Caco-2 (cell line): ENCODE measurements around the gene RSPO1. TPM values are rescaled to one million over a fixed set of nuclear protein-coding genes. Genes with fewer than 3 reads are reported as not detected.

Experiments
- BruUV-seq: library from RNA; stranded (reverse); fragments of 400-500 nt; replicated peaks from 2 replicates; lab custom pipeline; 2021; lab: Mats Ljungman, UMichigan
- CTCF ChIA-PET: fragments of 300-600 bp; sonication (Branson Sonifier 250); formaldehyde crosslinking; loops from one replicate; lab custom pipeline; 2022; ENCODE audit warnings: antibody characterized with exemption; lab: Charles Lee
- POLR2A ChIA-PET: fragments of 300-600 bp; sonication (Branson Sonifier 250); formaldehyde crosslinking; loops from one replicate; lab custom pipeline; 2022; ENCODE audit warnings: antibody characterized with exemption; lab: Charles Lee
- DNase-seq, 2 experiments: peaks; one replicate each; pipeline versions ENCODE4 v3.0.0 to v3.0.0-alpha.2; 2020 to 2022
- H3K27me3 ChIP-seq: replicated peaks from 2 replicates; pipeline ENCODE4 v1.6.0; 2011; ENCODE audit warnings: low read length; ENCODE audit not compliant: control insufficient read depth, insufficient read depth
- H3K36me3 ChIP-seq: 2 replicates; pipeline ENCODE4 v1.5.1; 2011; ENCODE audit warnings: low read length; ENCODE audit not compliant: control insufficient read depth, insufficient read depth
- H3K4me1 ChIP-seq: fragments of 250-450 bp; sonication (Bioruptor Pico); 2 replicates; pipeline ENCODE4 v1.5.1; 2020; ENCODE audit warnings: mild to moderate bottlenecking
- H3K4me3 ChIP-seq: 2 replicates; pipeline ENCODE4 v1.5.1; 2011; ENCODE audit warnings: low read depth, mild to moderate bottlenecking, control low read depth, low read length
- H3K9me3 ChIP-seq: fragments of 250-450 bp; sonication (Bioruptor Pico); 2 replicates; pipeline ENCODE4 v1.5.1; 2020; ENCODE audit warnings: mild to moderate bottlenecking, moderate library complexity
- H3K27ac Mint-ChIP-seq: one replicate; pipeline ENCODE4 v1.8.0; 2022; ENCODE audit warnings: mixed read lengths; ENCODE audit not compliant: unreplicated experiment
- H3K27me3 Mint-ChIP-seq: one replicate; pipeline ENCODE4 v1.8.0; 2022; ENCODE audit warnings: mixed read lengths; ENCODE audit not compliant: insufficient read depth, unreplicated experiment
- H3K36me3 Mint-ChIP-seq: one replicate; pipeline ENCODE4 v1.8.0; 2022; ENCODE audit warnings: mild to moderate bottlenecking, mixed read lengths; ENCODE audit not compliant: insufficient read depth, unreplicated experiment
- H3K4me1 Mint-ChIP-seq: one replicate; pipeline ENCODE4 v1.8.0; 2022; ENCODE audit warnings: low read depth, mixed read lengths; ENCODE audit not compliant: unreplicated experiment
- H3K4me3 Mint-ChIP-seq: one replicate; pipeline ENCODE4 v1.8.0; 2022; ENCODE audit warnings: mild to moderate bottlenecking, moderate library complexity, mixed read lengths; ENCODE audit not compliant: unreplicated experiment
- H3K9me3 Mint-ChIP-seq: one replicate; pipeline ENCODE4 v1.8.0; 2022; ENCODE audit warnings: mixed read lengths; ENCODE audit not compliant: unreplicated experiment
- intact Hi-C: fragments of 100-400 bp; cut with micrococcal nuclease; formaldehyde crosslinking; loops from one replicate; pipeline ENCODE4 v1.10.0; 2022; ENCODE audit not compliant: unreplicated experiment
- total RNA-seq: library from RNA; stranded (reverse); gene quantifications from 2 replicates; pipeline ENCODE4 v1.2.3, GENCODE V29; 2022
- TF ChIP-seq, protein P1 (sequence below), 2 experiments: fragments of 200-600 bp in 1 of 2; IDR thresholded peaks; 1 replicate in 1 of 2; 2 replicates in 1 of 2; pipeline versions ENCODE4 v1.5.1 to v1.8.0; 2011 to 2022; ENCODE audit warnings: antibody characterized with exemption in 1 of 2, control low read depth in 1 of 2, inconsistent platforms in 1 of 2, low read depth in 1 of 2, low read length in 1 of 2, mild to moderate bottlenecking in 1 of 2, moderate library complexity in 1 of 2; ENCODE audit not compliant: insufficient read depth in 1 of 2, severe bottlenecking in 1 of 2, unreplicated experiment in 1 of 2

RSPO1 gene
- total RNA-seq, 1 experiment from 2014 or later: not detected

DNA sequence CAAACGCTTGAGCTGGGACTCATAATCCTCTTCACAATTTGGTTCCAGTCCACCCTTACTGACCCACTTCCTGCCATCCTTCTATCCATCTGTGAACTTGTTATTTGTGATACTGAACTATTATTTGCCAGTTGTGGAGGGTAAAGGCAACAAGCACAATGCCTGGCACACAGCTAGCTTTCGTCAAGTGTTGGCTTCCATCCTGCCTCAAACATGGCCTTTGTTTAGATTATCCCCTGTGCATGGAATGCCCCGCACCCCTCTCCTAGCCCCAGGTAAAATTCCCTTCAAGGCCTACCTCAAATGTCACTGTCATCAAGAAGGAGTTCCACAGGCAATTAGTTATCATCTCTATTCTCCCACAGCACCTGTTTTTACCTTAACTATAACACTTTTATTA is 46.2 kb upstream of the RSPO1 start:
- no peaks in the 10 kb centered on the region for H3K4me1 Mint-ChIP-seq
- H3K36me3 Mint-ChIP-seq: peaks cover 14% of the 10 kb centered on the region
- TF ChIP-seq, protein P1, sequence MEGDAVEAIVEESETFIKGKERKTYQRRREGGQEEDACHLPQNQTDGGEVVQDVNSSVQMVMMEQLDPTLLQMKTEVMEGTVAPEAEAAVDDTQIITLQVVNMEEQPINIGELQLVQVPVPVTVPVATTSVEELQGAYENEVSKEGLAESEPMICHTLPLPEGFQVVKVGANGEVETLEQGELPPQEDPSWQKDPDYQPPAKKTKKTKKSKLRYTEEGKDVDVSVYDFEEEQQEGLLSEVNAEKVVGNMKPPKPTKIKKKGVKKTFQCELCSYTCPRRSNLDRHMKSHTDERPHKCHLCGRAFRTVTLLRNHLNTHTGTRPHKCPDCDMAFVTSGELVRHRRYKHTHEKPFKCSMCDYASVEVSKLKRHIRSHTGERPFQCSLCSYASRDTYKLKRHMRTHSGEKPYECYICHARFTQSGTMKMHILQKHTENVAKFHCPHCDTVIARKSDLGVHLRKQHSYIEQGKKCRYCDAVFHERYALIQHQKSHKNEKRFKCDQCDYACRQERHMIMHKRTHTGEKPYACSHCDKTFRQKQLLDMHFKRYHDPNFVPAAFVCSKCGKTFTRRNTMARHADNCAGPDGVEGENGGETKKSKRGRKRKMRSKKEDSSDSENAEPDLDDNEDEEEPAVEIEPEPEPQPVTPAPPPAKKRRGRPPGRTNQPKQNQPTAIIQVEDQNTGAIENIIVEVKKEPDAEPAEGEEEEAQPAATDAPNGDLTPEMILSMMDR (IDR thresholded peaks at IDR 0.05; ENCODE audit: insufficient read depth in 1 of 2, low read depth in 1 of 2, low read length in 1 of 2, severe bottlenecking in 1 of 2, unreplicated experiment in 1 of 2): no peak
- H3K4me3 Mint-ChIP-seq: no peak overlapping the region
- no peaks in the 10 kb centered on the region for H3K4me1 ChIP-seq
- H3K36me3 ChIP-seq: no peaks in the 10 kb centered on the region
- DNase-seq: no peak
- POLR2A ChIA-PET: no interaction called here
- H3K9me3 ChIP-seq: no peaks in the 10 kb centered on the region
- H3K27ac Mint-ChIP-seq: no peak overlapping the region
- no peak overlapping the region for H3K4me3 ChIP-seq
- intact Hi-C loops: no loop called here
- H3K27me3 ChIP-seq: no peaks in the 10 kb centered on the region
- no peaks in the 10 kb centered on the region for H3K27me3 Mint-ChIP-seq
- CTCF ChIA-PET: interaction anchor here (2.4 kb wide), 1 partner anchor 78 kb away, joined by 9 read pairs; no protein-coding TSS in a partner anchor
- no peaks in the 10 kb centered on the region for H3K9me3 Mint-ChIP-seq
- BruUV-seq: no TSS peak

DNA sequence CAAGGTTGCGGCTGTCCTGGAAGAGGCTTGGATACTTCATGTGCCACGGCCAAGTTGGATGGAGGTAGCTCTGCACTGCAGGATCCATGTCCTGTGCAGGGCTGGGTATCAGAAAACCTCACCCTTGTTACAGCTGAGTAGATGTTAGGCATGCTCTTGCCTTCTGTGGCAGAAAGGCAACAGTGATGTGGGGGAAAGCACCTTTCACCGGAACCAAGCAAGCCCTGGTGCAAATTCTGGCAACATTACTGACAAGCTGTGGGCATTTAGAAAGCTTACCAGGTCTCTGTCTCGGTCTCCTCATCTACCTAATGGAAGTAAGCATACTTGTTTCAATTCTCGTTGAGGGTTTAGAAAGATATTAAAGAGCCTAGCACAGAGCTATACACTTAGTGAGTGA is 43.1 kb upstream of the RSPO1 start:
- Histone ChIP-seq H3K9me3 (no peaks in the 10 kb centered on the region), H3K36me3 (no peaks in the 10 kb centered on the region), H3K4me3 (no peak overlapping the region), H3K27me3 (no peaks in the 10 kb centered on the region), H3K4me1 (no peaks in the 10 kb centered on the region)
- ChIA-PET POLR2A (no interaction called here), CTCF (interaction anchor here (1.2 kb wide), 1 partner anchor 75 kb away, joined by 3 read pairs; no protein-coding TSS in a partner anchor)
- Mint-ChIP-seq H3K9me3 (no peaks in the 10 kb centered on the region), H3K4me1 (no peaks in the 10 kb centered on the region), H3K27me3 (no peaks in the 10 kb centered on the region), H3K27ac (no peak overlapping the region), H3K36me3 (peaks cover 2% of the 10 kb centered on the region), H3K4me3 (no peak overlapping the region)
- DNase-seq: no peak
- no TSS peak for BruUV-seq
- TF ChIP-seq, protein P1 (IDR thresholded peaks at IDR 0.05; ENCODE audit: insufficient read depth in 1 of 2, low read depth in 1 of 2, low read length in 1 of 2, severe bottlenecking in 1 of 2, unreplicated experiment in 1 of 2): no peak
- intact Hi-C loops: no loop called here

DNA sequence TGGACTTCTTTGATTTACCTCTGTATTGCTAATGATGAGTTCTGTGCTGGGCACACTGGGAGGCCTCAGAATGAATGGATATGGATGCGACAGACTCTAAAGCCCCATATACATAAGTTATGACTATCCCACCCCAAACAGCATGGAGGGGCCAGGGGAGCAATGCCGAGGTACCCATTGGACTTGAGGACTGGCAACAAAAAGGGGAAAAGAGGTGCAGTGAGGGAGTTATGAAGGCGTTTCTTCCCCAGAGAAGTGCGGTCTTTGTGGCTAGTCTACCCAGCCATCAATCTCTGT is 42.4 kb upstream of the RSPO1 start:
- no peak for DNase-seq
- H3K9me3 ChIP-seq: no peaks in the 10 kb centered on the region
- no peaks in the 10 kb centered on the region for H3K27me3 ChIP-seq
- POLR2A ChIA-PET: no interaction called here
- BruUV-seq: no TSS peak
- H3K4me1 ChIP-seq: no peaks in the 10 kb centered on the region
- Mint-ChIP-seq H3K4me1 (no peaks in the 10 kb centered on the region), H3K27ac (no peak overlapping the region), H3K27me3 (no peaks in the 10 kb centered on the region), H3K9me3 (no peaks in the 10 kb centered on the region), H3K4me3 (no peak overlapping the region), H3K36me3 (no peaks in the 10 kb centered on the region)
- intact Hi-C loops: no loop called here
- H3K36me3 ChIP-seq: no peaks in the 10 kb centered on the region
- no peak overlapping the region for H3K4me3 ChIP-seq
- CTCF ChIA-PET: interaction anchor here (1.2 kb wide), 1 partner anchor 74 kb away, joined by 3 read pairs; no protein-coding TSS in a partner anchor
- TF ChIP-seq, protein P1 (IDR thresholded peaks at IDR 0.05; ENCODE audit: insufficient read depth in 1 of 2, low read depth in 1 of 2, low read length in 1 of 2, severe bottlenecking in 1 of 2, unreplicated experiment in 1 of 2): no peak
